Activated CD4-positive, alpha-beta T cell treated with anti-CD3 and anti-CD28 coated beads, Interleukin-2, amount 10 ng/mL, durations not matched to agents 7 days and 5 days (primary cell): ENCODE data around the gene IMP3. TPM values are rescaled to one million over a fixed set of nuclear protein-coding genes. Genes with fewer than 3 reads are reported as not detected.
A peak's percentile ranks its signal among the peaks of the same experiment; 100 is the strongest.

Experiments
- CTCF ChIA-PET: fragments of 350-600 bp; sonication (Branson Sonifier 250); formaldehyde crosslinking; loops from one replicate; lab custom pipeline; 2021; ENCODE audit warnings: antibody characterized with exemption; lab: Charles Lee
- POLR2A ChIA-PET: fragments of 350-600 bp; sonication (Branson Sonifier 250); formaldehyde crosslinking; loops from one replicate; lab custom pipeline; 2021; ENCODE audit warnings: antibody characterized with exemption; lab: Charles Lee
- DNase-seq: peaks from one replicate; pipeline ENCODE4 v3.0.0-alpha.2; 2020
- H3K27ac Mint-ChIP-seq: one replicate; pipeline ENCODE4 v1.8.0; 2021; ENCODE audit warnings: mild to moderate bottlenecking, moderate library complexity, mixed read lengths
- H3K27me3 Mint-ChIP-seq: one replicate; pipeline ENCODE4 v1.8.0; 2021; ENCODE audit warnings: mixed read lengths
- H3K36me3 Mint-ChIP-seq: one replicate; pipeline ENCODE4 v1.8.0; 2021; ENCODE audit warnings: low read depth, mixed read lengths
- H3K4me1 Mint-ChIP-seq: one replicate; pipeline ENCODE4 v1.8.0; 2021; ENCODE audit warnings: mixed read lengths
- H3K4me3 Mint-ChIP-seq: one replicate; pipeline ENCODE4 v1.8.0; 2021; ENCODE audit warnings: mild to moderate bottlenecking, moderate library complexity, mixed read lengths
- H3K9me3 Mint-ChIP-seq: one replicate; pipeline ENCODE4 v1.8.0; 2021; ENCODE audit warnings: mixed read lengths
- total RNA-seq, 2 experiments: library from RNA; stranded (reverse); gene quantifications; one replicate each; pipeline ENCODE4 v1.2.3, GENCODE V29; 2021

The IMP3 gene
- total RNA-seq, 2 experiments from 2014 or later: 79.1 to 81.4 TPM

- Mint-ChIP-seq H3K27ac (no peak overlapping the region), H3K27me3 (peaks cover 6% of the 10 kb centered on the region), H3K9me3 (no peaks in the 10 kb centered on the region), H3K36me3 (no peaks in the 10 kb centered on the region), H3K4me1 (peaks cover 16% of the 10 kb centered on the region), H3K4me3 (no peak overlapping the region)
- POLR2A ChIA-PET: no interaction called here
- DNase-seq: no peak
- CTCF ChIA-PET: interaction anchor here (0.6 to 0.8 kb wide), 2 partner anchors 273 to 327 kb away, joined by 3 read pairs; no protein-coding TSS in a partner anchor
Observed at GRCh38 chr15:75653347-75653913, 13.4 kb upstream of the IMP3 start.

DNA sequence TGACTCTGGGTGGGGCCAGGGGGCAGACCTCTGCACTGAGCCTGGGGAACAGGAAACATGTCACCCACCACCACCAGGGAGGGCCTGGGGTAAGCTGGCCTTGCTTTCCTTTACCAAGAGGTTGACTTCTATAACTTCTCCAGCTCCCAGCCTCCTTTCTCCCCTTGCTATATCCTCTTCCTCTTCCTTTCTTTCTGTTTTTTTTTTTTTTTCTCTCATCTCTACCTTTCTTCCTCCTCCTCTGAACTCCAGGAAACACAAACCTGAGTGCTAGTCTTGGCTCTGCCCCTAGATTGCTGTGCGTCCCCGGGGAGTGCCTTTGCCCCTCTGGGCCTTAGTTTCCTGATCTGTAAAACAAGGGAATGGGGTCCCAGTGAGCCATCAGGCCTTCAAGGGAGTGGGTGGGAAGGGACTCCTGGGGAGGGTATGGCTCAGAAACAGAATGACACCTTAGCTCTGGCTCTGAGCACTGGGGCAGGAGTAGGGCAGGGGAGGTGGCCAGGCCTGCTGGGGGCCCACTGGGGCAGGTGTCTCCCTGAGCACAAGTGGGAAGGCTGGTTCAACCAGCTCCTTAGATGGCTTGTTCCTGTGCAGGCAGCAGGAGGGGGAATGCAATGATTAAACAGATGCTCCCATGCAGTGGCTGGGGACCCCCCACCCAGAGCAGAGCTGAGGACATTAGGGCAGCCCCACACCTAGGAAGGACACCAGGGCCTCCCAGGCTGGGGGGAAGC lies 12.0 kb upstream of the IMP3 start:
- no peak for DNase-seq

DNA sequence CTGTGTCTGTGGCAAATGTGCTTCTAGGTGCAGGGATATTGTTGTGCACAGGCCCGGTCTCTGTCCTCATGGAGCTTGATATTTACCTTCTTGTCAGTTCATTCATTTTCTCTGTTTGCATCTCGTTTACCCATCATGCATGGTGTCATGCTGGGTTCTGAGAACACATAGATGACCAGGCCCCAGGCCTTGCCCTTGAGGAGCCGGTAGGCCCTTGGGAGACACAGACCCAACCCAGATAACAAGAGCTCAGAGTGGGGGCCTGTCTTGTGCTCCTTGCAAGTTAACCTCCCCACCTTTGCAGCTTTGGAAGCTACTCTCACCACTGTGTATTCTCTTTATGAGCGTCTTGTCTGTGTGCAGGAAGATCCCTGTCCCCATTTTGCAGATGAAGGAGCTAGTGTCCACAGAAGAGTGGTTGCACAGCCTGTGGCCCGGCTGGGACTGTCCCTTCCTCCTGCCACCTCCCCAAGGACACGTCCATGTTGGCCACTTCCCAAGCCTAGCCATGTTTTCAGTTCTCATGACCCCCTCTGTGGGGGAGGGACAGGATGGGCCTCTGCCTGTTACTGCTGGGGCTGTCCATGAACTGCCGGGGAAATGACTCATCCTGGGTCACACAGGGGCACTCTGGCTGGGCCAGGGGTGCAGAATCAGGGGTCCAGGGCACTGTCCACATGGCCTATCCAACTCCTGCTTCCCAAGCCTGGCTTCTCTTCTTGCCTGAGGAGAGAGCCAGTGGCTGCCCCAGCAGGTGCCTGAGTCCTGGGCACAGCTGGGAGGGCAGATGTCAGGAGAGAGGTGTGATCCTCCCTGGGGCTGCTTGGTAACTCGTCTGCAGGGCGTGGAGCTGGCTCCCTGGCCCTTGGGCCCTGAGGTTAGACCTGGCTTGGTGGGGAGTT lies 11.1 kb upstream of the IMP3 start:
- no peak for DNase-seq
- H3K27me3 Mint-ChIP-seq: peaks cover 19% of the 10 kb centered on the region
- H3K36me3 Mint-ChIP-seq: no peaks in the 10 kb centered on the region
- H3K4me3 Mint-ChIP-seq: no peak overlapping the region
- ChIA-PET CTCF (interaction anchor here (0.5 to 1.8 kb wide), 7 partner anchors 9 to 283 kb away, joined by 3 to 6 read pairs (median 4); partner anchors contain the start of gene IMP3), POLR2A (interaction anchor here (1.5 kb wide), 1 partner anchor 11 kb away, joined by 4 read pairs; the partner anchor contains the start of gene IMP3)
- no peak overlapping the region for H3K27ac Mint-ChIP-seq
- no peaks in the 10 kb centered on the region for H3K9me3 Mint-ChIP-seq
- peaks cover 26% of the 10 kb centered on the region for H3K4me1 Mint-ChIP-seq

More for the DNA sequence above, 12.0 kb upstream of the IMP3 start:
- H3K4me3 Mint-ChIP-seq: no peak overlapping the region
- H3K36me3 Mint-ChIP-seq: no peaks in the 10 kb centered on the region
- peaks cover 21% of the 10 kb centered on the region for H3K4me1 Mint-ChIP-seq
- POLR2A ChIA-PET: interaction anchor here (1.5 kb wide), 1 partner anchor 12 kb away, joined by 4 read pairs; the partner anchor contains the start of gene IMP3
- CTCF ChIA-PET: interaction anchor here (0.6 to 1.8 kb wide), 5 partner anchors 10 to 284 kb away, joined by 3 to 6 read pairs (median 4); partner anchors contain the start of gene IMP3
- H3K9me3 Mint-ChIP-seq: no peaks in the 10 kb centered on the region
- peaks cover 11% of the 10 kb centered on the region for H3K27me3 Mint-ChIP-seq
- H3K27ac Mint-ChIP-seq: no peak overlapping the region

DNA sequence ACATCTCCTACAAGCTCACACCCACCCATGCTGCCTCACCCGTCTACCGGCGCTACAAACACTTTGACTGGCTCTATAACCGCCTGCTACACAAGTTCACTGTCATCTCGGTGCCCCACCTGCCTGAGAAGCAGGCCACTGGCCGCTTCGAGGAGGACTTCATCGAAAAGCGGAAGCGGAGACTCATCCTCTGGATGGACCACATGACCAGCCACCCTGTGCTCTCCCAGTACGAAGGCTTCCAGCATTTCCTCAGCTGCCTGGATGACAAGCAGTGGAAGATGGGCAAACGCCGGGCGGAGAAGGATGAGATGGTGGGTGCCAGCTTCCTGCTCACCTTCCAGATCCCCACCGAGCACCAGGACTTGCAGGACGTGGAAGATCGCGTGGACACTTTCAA lies 9.8 kb upstream of the IMP3 start:
- CTCF ChIA-PET: interaction anchor here (1.5 kb wide), 1 partner anchor 11 kb away, joined by 4 read pairs; no protein-coding TSS in a partner anchor
- Mint-ChIP-seq H3K36me3 (no peaks in the 10 kb centered on the region), H3K4me1 (peaks cover 26% of the 10 kb centered on the region), H3K27ac (no peak overlapping the region), H3K4me3 (no peak overlapping the region), H3K9me3 (no peaks in the 10 kb centered on the region), H3K27me3 (peaks cover 28% of the 10 kb centered on the region)
- POLR2A ChIA-PET: no interaction called here
- DNase-seq: no peak

GRCh38 chr15:75649045-75649761 lies 9.2 kb upstream of the IMP3 start:
- Mint-ChIP-seq H3K36me3 (no peaks in the 10 kb centered on the region), H3K27me3 (peaks cover 28% of the 10 kb centered on the region), H3K4me3 (peak overlapping the region; percentile 72), H3K27ac (no peak overlapping the region), H3K9me3 (no peaks in the 10 kb centered on the region), H3K4me1 (peaks cover 26% of the 10 kb centered on the region)
- no peak for DNase-seq
- ChIA-PET CTCF (no interaction called here), POLR2A (no interaction called here)

DNA sequence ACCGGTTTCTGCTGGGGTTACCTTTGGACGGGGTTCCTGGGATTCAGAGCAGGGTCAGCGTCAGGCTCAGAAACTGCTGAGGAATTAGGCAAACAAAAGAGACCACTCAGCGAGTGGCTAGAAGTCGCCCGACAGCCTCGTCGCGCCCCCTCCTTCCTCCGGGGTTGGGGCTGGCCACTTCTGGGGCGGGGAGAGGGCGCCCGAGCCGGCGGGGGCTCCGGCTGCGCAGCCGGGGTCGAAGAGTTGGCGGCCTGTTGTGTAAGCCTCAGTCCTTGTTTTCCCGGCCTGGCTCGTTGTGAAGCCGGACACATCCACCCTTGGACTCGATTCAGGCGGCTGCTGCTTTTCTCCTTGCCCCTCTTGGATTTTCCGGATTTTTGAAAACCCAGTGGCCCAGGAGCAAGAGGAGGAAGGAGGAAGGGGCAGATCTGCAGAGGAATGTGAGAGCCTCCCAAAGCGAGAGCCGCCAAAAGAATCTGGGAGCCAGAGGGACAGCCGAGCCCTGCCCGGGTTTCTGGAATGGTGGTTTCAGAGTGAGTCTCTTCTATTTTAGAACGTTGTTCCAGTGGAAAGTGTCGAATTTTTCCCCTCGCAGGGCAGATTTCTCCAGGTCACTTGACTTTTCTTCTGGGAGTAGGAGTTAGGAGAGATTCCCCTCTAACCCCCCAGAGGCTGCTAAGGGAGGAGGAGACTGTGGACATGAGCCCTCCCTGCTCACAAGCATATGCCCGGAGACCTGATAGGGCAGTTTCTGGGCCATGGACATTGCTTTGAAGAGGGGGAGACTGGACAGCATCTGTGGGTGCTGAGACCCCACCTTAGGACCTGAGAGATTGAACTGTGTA lies 8.4 kb upstream of the IMP3 start:
- H3K4me3 Mint-ChIP-seq: peak overlapping the region; percentile 72
- H3K27me3 Mint-ChIP-seq: peaks cover 28% of the 10 kb centered on the region
- DNase-seq: no peak
- ChIA-PET POLR2A (no interaction called here), CTCF (interaction anchor here (0.6 to 2.0 kb wide), 4 partner anchors 51 to 281 kb away, joined by 3 to 7 read pairs (median 6); partner anchors contain the start of gene MAN2C1)
- peaks cover 26% of the 10 kb centered on the region for H3K4me1 Mint-ChIP-seq
- H3K9me3 Mint-ChIP-seq: no peaks in the 10 kb centered on the region
- H3K36me3 Mint-ChIP-seq: no peaks in the 10 kb centered on the region
- peak overlapping the region; percentile 36 for H3K27ac Mint-ChIP-seq

- peak within 1 kb of the TSS; percentile 58 for H3K27ac Mint-ChIP-seq
- no peaks in the 10 kb centered on the region for H3K9me3 Mint-ChIP-seq
- peak; percentile 59 for DNase-seq
- ChIA-PET POLR2A (no interaction called here), CTCF (interaction anchor here (0.5 to 2.0 kb wide), 11 partner anchors 10 to 290 kb away, joined by 3 to 7 read pairs (median 3); partner anchors contain the start of genes MAN2C1 and SIN3A)
- H3K27me3 Mint-ChIP-seq: peaks cover 28% of the 10 kb centered on the region
- H3K4me1 Mint-ChIP-seq: peaks cover 26% of the 10 kb centered on the region
- H3K4me3 Mint-ChIP-seq: peak within 1 kb of the TSS; percentile 79
- no peaks in the 10 kb centered on the region for H3K36me3 Mint-ChIP-seq
Observed at GRCh38 chr15:75647370-75648155, 7.5 kb upstream of the IMP3 start, which contains the start of gene SNX33. TSS of gene SNX33 (plus strand) at chr15:75647912. CDS start at chr15:75649103, 1,191 bp downstream.

GRCh38 chr15:75646944-75647364 lies 6.9 kb upstream of the IMP3 start:
- Mint-ChIP-seq H3K36me3 (no peaks in the 10 kb centered on the region), H3K4me1 (peaks cover 27% of the 10 kb centered on the region), H3K4me3 (peak overlapping the region; percentile 79), H3K27ac (peak overlapping the region; percentile 31), H3K9me3 (no peaks in the 10 kb centered on the region), H3K27me3 (peaks cover 28% of the 10 kb centered on the region)
- POLR2A ChIA-PET: no interaction called here
- no peak for DNase-seq
- CTCF ChIA-PET: interaction anchor here (0.7 to 2.0 kb wide), 9 partner anchors 11 to 280 kb away, joined by 3 to 7 read pairs (median 3); partner anchors contain the start of genes MAN2C1 and SIN3A

- H3K27ac Mint-ChIP-seq: no peak overlapping the region
- H3K4me3 Mint-ChIP-seq: peak overlapping the region; percentile 79
- H3K27me3 Mint-ChIP-seq: peaks cover 28% of the 10 kb centered on the region
- H3K9me3 Mint-ChIP-seq: no peaks in the 10 kb centered on the region
- POLR2A ChIA-PET: no interaction called here
- no peak for DNase-seq
- CTCF ChIA-PET: interaction anchor here (0.9 to 2.0 kb wide), 8 partner anchors 11 to 280 kb away, joined by 3 to 7 read pairs (median 3); partner anchors contain the start of genes MAN2C1 and SIN3A
- H3K4me1 Mint-ChIP-seq: peaks cover 24% of the 10 kb centered on the region
- no peaks in the 10 kb centered on the region for H3K36me3 Mint-ChIP-seq
Observed at GRCh38 chr15:75646112-75646943, 6.3 kb upstream of the IMP3 start.

DNA sequence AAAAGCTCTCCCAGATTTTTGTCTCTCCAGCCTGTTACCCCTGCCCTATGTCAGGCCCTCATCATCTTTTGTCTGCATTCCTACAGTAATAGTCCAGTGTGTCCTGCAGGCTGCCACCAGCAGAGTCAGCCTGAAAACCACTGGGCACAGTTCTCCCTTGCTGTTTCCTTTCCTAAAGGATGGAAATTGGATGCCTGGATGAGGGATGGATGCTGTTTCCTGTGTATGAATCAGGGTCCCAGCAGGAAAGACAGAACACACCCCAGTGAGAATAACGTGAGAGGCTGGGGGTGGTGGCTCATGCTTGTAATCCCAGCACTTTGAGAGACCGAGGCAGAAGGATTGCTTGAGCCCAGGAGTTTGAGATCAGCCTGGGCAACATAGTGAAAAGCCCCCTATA lies 4.4 kb upstream of the IMP3 start:
- Mint-ChIP-seq H3K27me3 (peaks cover 28% of the 10 kb centered on the region), H3K36me3 (peaks cover 2% of the 10 kb centered on the region), H3K9me3 (no peaks in the 10 kb centered on the region), H3K4me3 (no peak overlapping the region), H3K4me1 (peaks cover 21% of the 10 kb centered on the region), H3K27ac (no peak overlapping the region)
- ChIA-PET POLR2A (no interaction called here), CTCF (interaction anchor here (0.8 to 1.4 kb wide), 2 partner anchors 171 to 277 kb away, joined by 3 to 4 read pairs; no protein-coding TSS in a partner anchor)
- no peak for DNase-seq
